Activated T-helper 2 cell treated with anti-CD3 and anti-CD28 coated beads, Interferon-gamma antibody, Interleukin-2, Interleukin-4, amounts not matched to agents 10 μg/mL and 5 μg/mL and 100 μg/mL, durations not matched to agents 14 hours and 24 hours and 36 hours (primary cell): ENCODE results near the gene SLC16A3. TPM values are rescaled to one million over a fixed set of nuclear protein-coding genes. Genes with fewer than 3 reads are reported as not detected.

Experiments used
- DNase-seq: peaks from one replicate; pipeline ENCODE4 v3.0.0; 2021; ENCODE audit warnings: low spot score
- H3K27ac Mint-ChIP-seq: one replicate; pipeline ENCODE4 v1.8.0; 2021; ENCODE audit warnings: mixed read lengths
- H3K27me3 Mint-ChIP-seq: one replicate; pipeline ENCODE4 v1.8.0; 2021; ENCODE audit warnings: low read depth, mixed read lengths
- H3K36me3 Mint-ChIP-seq: one replicate; pipeline ENCODE4 v1.8.0; 2021; ENCODE audit warnings: low read depth, mixed read lengths
- H3K4me1 Mint-ChIP-seq: one replicate; pipeline ENCODE4 v1.8.0; 2021; ENCODE audit warnings: low read depth, mixed read lengths
- H3K4me3 Mint-ChIP-seq: one replicate; pipeline ENCODE4 v1.8.0; 2021; ENCODE audit warnings: low read depth, mild to moderate bottlenecking, moderate library complexity, mixed read lengths
- H3K9me3 Mint-ChIP-seq: one replicate; pipeline ENCODE4 v1.8.0; 2021; ENCODE audit warnings: mixed read lengths
- intact Hi-C: fragments of 100-400 bp; cut with micrococcal nuclease; formaldehyde crosslinking; loops from one replicate; pipeline ENCODE4 v1.15.1; 2023
- total RNA-seq: library from RNA; stranded (reverse); gene quantifications from 2 replicates; pipeline ENCODE4 v1.2.3, GENCODE V29; 2022

The SLC16A3 gene
- total RNA-seq, 1 donor from 2014 or later, result 187 TPM

DNA sequence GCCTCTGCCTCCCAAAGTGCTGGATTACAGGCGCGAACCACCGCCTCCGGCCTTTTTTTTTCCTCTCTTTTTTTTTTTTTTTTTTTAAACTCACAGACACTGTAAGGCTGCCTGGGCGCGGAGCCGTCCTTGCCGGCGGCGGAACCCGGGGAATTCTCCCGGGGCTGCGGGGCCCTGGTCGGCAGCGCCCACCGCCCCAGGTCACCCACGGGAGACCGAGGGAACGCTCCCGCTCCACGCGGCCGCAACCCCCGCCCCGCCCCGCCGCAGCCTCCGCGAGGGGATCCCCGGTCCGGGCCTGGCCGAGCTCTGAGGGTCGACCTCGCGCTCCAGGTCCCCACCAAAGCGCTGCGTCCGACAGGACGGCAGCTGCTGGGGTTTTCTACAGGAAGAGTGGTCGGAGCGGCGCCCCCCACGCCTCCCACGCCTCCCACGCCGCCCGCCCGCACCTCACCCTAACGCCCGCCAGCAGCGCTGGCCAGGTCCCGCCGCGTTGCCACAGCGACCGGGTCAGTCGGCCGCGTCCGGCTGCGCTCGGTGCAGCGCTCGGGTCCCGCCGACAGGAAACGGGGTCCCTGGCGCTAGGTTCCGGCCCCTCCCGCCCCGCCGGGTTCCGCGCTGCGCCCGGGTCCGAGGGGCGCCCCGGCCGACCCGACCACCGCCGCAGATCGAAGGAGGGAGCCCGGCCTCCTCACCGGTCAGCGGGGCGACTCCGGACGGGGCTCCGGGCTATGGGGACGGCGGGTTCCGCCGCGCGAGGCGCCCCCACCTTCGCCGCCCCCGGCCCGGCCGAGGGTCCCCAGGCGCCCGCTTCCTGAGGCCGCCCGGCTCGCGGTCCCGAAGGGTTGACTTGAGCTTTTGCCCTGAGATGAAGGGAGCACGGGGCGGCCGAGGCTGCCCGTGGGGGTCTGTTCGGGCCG, 16.3 kb upstream of the SLC16A3 start, which contains the start of gene CCDC57:
TSS of gene CCDC57 (minus strand) at position 512 of the 920 bp plus-strand sequence. CDS start 10,898 bp downstream, outside the sequence.
- peak; percentile 65 for DNase-seq
- H3K36me3 Mint-ChIP-seq, result peaks cover 2% of the 10 kb centered on the region
- H3K9me3 Mint-ChIP-seq, result no peaks in the 10 kb centered on the region
- intact Hi-C loops, result loop anchor here (2.0 kb wide), 1 partner anchor 16 kb away; the partner anchor contains the start of gene SLC16A3
- peak within 1 kb of the TSS; percentile 74 for H3K4me3 Mint-ChIP-seq
- no peaks in the 10 kb centered on the region for H3K27me3 Mint-ChIP-seq
- H3K4me1 Mint-ChIP-seq, result peaks cover 26% of the 10 kb centered on the region
- H3K27ac Mint-ChIP-seq, result peak within 1 kb of the TSS; percentile 83

GRCh38 chr17:82213251-82214011, 15.4 kb upstream of the SLC16A3 start:
- peak overlapping the region; percentile 83 for H3K27ac Mint-ChIP-seq
- H3K4me1 Mint-ChIP-seq, result peaks cover 26% of the 10 kb centered on the region
- H3K36me3 Mint-ChIP-seq, result no peaks in the 10 kb centered on the region
- peak overlapping the region; percentile 74 for H3K4me3 Mint-ChIP-seq
- H3K27me3 Mint-ChIP-seq, result no peaks in the 10 kb centered on the region
- no peaks in the 10 kb centered on the region for H3K9me3 Mint-ChIP-seq
- intact Hi-C loops, result loop anchor here (2.0 kb wide), 1 partner anchor 15 kb away; the partner anchor contains the start of gene SLC16A3
- DNase-seq, result no peak

DNA sequence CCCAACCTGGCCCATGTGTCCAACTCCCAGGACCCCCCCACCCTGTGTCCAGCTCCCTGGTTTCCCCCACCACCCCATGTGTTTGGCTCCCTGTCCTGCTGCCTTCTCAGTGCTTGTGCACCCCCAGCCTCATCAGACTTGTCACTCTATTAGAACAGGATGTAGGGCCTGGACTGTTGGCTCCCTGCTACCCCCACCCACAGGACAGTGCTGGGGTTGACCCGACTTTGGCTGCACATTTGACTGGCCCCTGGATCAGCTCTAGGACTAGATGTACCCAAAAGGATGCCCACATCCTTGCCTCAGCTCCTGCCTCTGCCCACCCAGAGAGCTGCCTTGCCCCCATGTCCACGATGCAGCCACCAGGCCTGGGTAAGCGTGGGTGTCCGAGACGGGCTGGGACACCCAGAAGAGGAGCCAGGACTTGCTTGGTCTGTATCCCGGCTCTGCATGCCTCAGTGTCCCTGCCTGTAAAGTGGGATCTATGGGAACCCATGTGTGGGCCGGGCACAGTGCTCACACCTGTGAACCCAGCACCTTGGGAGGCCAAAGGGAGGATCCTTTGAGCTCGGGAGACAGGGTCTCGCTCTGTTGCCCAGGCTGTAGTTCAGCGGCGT, 14.7 kb upstream of the SLC16A3 start:
- intact Hi-C loops, result no loop called here
- peaks cover 23% of the 10 kb centered on the region for H3K4me1 Mint-ChIP-seq
- H3K27ac Mint-ChIP-seq, result peak overlapping the region; percentile 57
- peak overlapping the region; percentile 70 for H3K4me3 Mint-ChIP-seq
- H3K36me3 Mint-ChIP-seq, result no peaks in the 10 kb centered on the region
- no peak for DNase-seq
- no peaks in the 10 kb centered on the region for H3K9me3 Mint-ChIP-seq
- no peaks in the 10 kb centered on the region for H3K27me3 Mint-ChIP-seq

DNA sequence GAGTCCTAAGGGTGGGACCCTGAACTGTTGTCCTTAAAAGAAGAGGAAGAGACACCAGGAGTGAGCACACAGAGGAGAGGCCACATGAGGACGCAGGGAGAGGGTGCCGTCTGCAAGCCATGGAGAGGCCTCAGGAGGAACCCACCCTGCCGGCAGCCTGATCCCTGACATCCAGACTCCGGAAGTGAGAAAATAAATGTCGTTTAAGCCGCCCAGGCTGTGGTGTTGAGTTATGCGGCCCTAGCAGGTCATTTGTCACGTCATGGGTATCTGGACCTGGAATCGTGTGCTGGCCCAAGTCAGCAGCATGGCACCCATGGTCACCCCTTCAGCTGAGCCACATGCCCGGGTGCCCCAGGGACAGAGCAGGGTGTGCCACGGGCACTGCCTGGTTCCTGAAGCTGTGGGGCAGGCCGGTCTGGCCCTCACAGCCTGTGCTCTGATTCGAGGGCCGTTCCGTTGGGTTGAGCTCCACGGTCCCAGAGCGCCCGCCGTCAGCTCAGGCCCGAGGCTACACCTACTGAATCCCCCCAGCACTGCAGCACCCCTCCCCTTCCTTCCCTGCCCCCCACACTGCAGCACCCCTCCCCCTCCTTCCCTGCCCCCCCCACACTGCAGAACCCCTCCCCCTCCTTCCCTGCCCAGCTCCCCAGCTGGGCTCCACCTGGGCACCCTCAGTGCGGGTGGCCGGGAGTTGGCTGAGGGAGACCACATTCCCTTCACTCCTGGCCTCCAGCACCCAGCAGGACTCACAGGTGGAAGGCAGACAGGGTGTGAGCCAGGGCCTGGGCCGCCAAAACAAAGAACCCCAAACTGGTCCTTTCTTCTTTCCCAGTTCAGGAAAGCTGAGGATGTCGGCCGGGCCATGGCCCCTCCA, 13.5 kb upstream of the SLC16A3 start:
- H3K9me3 Mint-ChIP-seq, result no peaks in the 10 kb centered on the region
- no peaks in the 10 kb centered on the region for H3K36me3 Mint-ChIP-seq
- peaks cover 23% of the 10 kb centered on the region for H3K4me1 Mint-ChIP-seq
- no peak for DNase-seq
- H3K27me3 Mint-ChIP-seq, result no peaks in the 10 kb centered on the region
- no peak overlapping the region for H3K4me3 Mint-ChIP-seq
- intact Hi-C loops, result no loop called here
- peak overlapping the region; percentile 81 for H3K27ac Mint-ChIP-seq

DNA sequence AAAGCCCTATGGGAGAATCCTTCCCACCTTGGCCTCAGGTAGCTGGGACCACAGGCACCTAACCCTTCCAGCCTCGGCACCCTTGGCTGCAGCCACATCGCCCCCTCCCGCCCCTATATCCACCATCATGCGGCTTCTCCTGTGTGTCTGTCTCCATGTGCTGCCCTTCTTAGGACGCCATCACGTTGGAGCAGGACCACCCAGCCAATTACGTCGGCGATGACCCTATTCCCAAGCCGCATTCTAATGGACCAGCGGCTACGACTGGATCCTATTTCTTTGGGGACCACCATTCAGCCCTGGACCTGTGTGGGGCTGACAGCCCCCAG, 12.9 kb upstream of the SLC16A3 start:
- intact Hi-C loops, result loop anchor here (2.0 kb wide), 1 partner anchor 15 kb away; no protein-coding TSS in a partner anchor
- Mint-ChIP-seq H3K9me3 (no peaks in the 10 kb centered on the region), H3K27me3 (no peaks in the 10 kb centered on the region)

GRCh38 chr17:82216301-82217119, 12.3 kb upstream of the SLC16A3 start:
- H3K4me3 Mint-ChIP-seq, result no peak overlapping the region
- no peaks in the 10 kb centered on the region for H3K9me3 Mint-ChIP-seq
- peaks cover 23% of the 10 kb centered on the region for H3K4me1 Mint-ChIP-seq
- H3K27me3 Mint-ChIP-seq, result no peaks in the 10 kb centered on the region
- peak overlapping the region; percentile 81 for H3K27ac Mint-ChIP-seq
- no peaks in the 10 kb centered on the region for H3K36me3 Mint-ChIP-seq
- intact Hi-C loops, result loop anchor here (2.0 kb wide), 1 partner anchor 16 kb away; no protein-coding TSS in a partner anchor
- DNase-seq, result no peak

More for the DNA sequence above, 12.9 kb upstream of the SLC16A3 start:
- Mint-ChIP-seq H3K36me3 (no peaks in the 10 kb centered on the region), H3K27ac (peak overlapping the region; percentile 81), H3K4me1 (peaks cover 23% of the 10 kb centered on the region), H3K4me3 (no peak overlapping the region)
- no peak for DNase-seq

DNA sequence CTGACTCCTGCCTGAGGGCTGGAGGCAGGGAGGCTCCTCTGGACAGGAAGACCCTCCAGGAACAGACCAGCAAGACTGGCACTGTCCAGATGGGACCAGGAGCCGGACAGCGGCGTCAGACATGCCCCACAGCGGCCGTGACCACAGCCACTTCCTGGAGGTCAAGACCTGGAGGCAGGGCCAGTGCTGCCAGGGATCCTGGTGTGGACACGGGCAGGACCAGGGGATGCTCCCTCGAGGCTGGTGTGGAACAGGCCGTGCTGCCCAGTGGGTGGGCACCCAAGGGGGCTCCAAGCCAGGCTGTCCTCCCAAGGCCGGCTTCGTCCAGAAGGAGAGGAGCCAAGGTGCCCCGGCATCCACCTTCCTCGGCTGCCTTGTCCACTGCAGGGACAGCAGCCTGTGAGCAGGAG, 11.7 kb upstream of the SLC16A3 start:
- Mint-ChIP-seq H3K4me1 (peaks cover 19% of the 10 kb centered on the region), H3K9me3 (no peaks in the 10 kb centered on the region), H3K36me3 (no peaks in the 10 kb centered on the region), H3K4me3 (no peak overlapping the region), H3K27ac (peak overlapping the region; percentile 81), H3K27me3 (no peaks in the 10 kb centered on the region)
- no peak for DNase-seq
- intact Hi-C loops, result loop anchor here (2.0 kb wide), 1 partner anchor 16 kb away; no protein-coding TSS in a partner anchor

DNA sequence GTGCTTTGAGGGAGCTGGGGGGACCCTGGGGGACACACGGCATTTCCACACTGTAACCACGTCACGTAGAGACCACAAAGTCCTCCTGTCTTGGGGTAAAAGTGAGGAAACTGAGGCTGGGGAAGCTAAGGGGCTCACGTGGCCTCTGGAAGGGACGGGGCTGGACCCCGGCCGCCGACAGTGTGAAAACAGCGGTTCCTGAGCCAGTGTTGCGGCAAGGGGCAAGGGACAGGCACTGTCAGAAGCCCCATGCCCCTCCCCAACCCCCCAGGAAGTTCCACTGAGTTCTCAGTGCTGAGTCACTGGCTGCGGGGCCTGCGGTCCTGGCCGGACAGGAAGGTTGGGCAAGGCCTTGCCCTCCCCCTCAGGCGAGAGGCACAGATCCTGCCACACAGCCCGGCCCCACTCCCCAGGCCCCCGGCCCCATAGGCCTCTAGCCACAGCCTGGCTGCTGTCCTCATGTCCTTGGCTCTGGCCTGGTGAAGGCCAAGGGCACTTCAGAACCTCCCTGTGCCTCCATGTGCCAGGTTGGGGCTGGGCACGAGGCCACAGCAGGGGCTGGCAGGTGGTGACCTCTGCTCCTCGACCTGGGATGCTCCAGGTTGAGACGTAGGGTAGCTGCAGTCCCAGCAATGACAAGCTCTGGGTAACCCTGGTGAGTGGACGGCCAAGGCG, 11.2 kb upstream of the SLC16A3 start:
- H3K4me1 Mint-ChIP-seq, result peaks cover 19% of the 10 kb centered on the region
- intact Hi-C loops, result loop anchor here (2.0 kb wide), 1 partner anchor 17 kb away; no protein-coding TSS in a partner anchor
- H3K4me3 Mint-ChIP-seq, result no peak overlapping the region
- no peaks in the 10 kb centered on the region for H3K27me3 Mint-ChIP-seq
- H3K27ac Mint-ChIP-seq, result no peak overlapping the region
- H3K9me3 Mint-ChIP-seq, result no peaks in the 10 kb centered on the region
- H3K36me3 Mint-ChIP-seq, result no peaks in the 10 kb centered on the region
- DNase-seq, result no peak

DNA sequence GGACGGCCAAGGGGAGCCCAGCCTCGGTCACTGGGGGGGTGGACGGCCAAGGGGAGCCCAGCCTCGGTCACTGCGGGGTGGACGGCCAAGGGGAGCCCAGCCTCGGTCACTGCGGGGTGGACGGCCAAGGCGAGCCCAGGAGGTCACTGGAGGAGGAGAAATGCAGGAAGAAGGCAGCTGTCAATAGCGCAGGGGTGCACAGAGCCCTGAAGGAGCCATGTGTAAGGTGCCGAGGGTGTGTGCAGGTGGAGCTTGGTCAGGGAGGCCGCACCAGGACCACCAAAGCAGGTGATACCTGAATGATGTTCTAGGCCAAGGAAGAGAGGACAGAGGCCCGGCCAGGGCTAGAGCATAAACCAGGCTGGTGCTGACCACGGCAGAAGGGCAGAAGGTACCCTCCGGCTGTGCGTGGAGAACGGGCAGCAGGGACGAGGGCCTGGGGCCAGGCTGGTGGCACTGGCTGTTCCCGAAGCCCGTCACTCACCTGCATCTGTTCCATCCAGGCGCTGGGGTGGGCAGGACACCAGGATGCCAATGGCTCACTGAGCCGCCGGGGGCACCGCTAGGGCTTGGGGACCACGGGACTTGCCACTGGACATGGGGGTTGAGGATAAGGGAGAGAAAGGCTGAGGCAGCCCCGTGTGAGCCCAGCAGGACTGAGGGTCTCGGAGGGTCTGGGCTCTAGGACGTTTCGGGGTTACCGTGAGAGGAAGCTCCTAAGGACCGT, 10.3 kb upstream of the SLC16A3 start:
- no peak for DNase-seq
- intact Hi-C loops, result no loop called here
- H3K4me3 Mint-ChIP-seq, result no peak overlapping the region
- H3K36me3 Mint-ChIP-seq, result no peaks in the 10 kb centered on the region
- peaks cover 18% of the 10 kb centered on the region for H3K4me1 Mint-ChIP-seq
- no peaks in the 10 kb centered on the region for H3K27me3 Mint-ChIP-seq
- H3K9me3 Mint-ChIP-seq, result no peaks in the 10 kb centered on the region
- H3K27ac Mint-ChIP-seq, result no peak overlapping the region

DNA sequence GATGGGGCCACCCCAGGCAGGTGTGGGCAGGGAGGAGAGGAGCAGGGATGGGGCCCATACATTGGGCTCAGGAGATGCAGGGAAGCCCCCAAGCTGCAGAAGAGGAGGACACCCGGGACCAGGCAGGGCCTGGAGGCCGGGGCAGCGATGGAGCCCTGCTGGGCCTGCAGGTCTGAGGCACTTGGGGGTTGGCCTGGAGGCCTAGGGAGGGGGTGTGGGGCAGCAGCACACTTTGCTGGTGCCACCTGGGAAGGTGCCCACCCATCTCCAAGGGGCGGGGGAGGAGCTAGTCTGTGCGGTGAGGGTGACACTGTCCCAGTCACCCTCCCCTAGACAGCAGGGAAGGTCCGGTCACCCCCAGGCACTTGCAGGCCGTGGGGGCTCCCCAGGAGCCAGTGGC, 9.8 kb upstream of the SLC16A3 start:
- no peaks in the 10 kb centered on the region for H3K36me3 Mint-ChIP-seq
- H3K4me3 Mint-ChIP-seq, result no peak overlapping the region
- intact Hi-C loops, result no loop called here
- peaks cover 16% of the 10 kb centered on the region for H3K4me1 Mint-ChIP-seq
- no peaks in the 10 kb centered on the region for H3K9me3 Mint-ChIP-seq
- no peak for DNase-seq
- no peak overlapping the region for H3K27ac Mint-ChIP-seq
- no peaks in the 10 kb centered on the region for H3K27me3 Mint-ChIP-seq
